Measurements from ENCODE around the gene BRSK1.

DNA sequence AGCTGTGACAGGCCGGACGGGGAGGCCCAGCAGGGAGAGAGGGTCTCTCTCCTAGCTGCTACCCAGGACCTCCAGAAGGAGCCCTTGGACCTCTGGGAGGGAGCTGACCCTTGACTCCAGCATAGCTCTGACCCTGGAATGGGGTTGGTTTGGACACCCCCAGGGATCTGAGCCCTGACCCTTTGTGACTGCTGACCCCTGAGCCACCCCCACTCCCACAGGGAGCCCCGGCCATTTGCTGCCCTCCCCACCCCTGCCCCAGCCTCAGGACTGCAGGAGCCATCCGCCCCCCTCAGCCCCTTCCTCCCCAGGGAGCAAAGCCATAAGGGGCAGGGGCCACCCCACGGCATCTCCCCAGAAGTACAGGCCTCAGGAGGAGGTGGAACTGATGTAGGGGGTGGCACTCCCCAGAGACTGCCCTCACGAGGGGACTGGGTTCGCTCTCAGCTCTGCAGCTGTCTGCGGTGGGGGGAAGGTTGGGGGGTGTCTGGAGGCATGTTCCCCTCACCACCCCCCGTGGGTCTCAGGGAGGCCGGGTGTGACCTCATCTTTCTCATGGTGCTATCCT, 63.7 kb downstream of the BRSK1 start:
- TF ChIP-seq EP300 (IDR thresholded peaks at IDR 0.05) (no peak), CTCF (IDR thresholded peaks at IDR 0.05) (no peak)
